HG03460 (cell line): Measurements from ENCODE around the gene GPR6.

ENCODE experiments used
- ATAC-seq: cut with Tn5 transposase; IDR thresholded peaks from one replicate; pipeline ENCODE4 v1.9.1; 2021; ENCODE audit not compliant: unreplicated experiment

Gene GPR6, protein sequence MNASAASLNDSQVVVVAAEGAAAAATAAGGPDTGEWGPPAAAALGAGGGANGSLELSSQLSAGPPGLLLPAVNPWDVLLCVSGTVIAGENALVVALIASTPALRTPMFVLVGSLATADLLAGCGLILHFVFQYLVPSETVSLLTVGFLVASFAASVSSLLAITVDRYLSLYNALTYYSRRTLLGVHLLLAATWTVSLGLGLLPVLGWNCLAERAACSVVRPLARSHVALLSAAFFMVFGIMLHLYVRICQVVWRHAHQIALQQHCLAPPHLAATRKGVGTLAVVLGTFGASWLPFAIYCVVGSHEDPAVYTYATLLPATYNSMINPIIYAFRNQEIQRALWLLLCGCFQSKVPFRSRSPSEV

DNA sequence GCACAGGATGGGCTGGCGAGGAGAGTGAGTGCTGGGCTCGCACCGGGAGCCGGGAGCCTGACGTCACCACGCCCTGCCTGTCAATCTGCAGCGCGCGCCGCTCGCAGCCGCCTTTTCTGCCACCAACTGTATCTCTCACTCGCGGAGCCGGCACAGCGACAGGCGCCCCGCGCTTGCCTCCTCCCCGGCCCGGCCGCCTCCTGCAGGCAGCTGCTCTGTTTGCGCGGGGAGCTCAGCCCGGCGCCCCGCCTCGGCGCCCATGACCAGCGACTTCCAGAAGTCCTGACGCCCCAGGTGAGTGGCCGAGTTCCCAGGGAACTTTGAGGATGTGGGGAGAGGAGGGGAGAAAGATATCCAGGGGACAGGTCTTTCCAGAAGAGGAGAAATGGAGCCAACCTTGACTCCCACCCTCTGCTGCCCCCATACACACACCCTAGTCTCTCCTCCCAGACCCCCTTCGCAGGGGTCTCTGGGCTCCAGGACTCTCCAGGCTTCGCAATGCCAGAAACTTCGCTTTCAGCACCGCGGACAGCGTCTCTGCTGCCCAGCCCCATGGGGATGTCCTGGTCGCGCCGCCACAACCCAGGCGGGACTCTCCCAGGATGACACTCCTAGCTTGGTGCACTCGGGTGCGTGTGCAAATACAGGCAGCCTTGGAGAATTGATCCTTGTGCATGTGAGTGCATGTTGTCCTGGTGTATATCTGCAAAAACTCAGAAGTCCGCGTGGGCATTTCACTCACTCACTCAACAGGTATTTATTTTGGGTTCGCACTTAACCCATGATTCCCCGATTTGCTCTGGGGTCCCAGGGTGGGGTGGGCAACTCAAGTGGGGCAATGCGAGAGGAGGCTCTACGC is at the start of gene GPR6:
TSS of gene GPR6 (plus strand) at position 138 of the 859 bp plus-strand sequence. CDS start 802 bp downstream, outside the sequence.
- ATAC-seq: no peak

GRCh38 chr6:109934293-109934692 is 43.8 kb upstream of the GPR6 start:
- ATAC-seq: no peak

DNA sequence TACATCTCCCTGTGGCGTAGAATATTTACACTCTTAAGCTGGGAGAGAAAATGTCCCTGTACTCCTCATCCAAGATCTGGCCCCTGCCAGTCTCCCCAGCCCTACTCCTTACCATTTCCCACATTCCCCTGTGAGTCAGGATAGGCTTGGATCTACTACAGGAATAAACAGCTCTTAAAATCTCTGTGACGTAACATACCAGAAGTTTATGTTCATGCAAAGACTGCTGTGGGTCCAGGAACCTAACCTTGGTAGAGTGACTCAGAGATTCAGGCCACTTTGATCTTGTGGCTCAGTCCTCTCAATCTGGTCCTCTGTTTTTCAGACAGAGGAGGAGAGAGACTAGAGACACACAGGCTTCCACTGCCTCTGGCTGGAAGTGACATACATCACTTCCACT is 38.5 kb upstream of the GPR6 start:
- no peak for ATAC-seq

DNA sequence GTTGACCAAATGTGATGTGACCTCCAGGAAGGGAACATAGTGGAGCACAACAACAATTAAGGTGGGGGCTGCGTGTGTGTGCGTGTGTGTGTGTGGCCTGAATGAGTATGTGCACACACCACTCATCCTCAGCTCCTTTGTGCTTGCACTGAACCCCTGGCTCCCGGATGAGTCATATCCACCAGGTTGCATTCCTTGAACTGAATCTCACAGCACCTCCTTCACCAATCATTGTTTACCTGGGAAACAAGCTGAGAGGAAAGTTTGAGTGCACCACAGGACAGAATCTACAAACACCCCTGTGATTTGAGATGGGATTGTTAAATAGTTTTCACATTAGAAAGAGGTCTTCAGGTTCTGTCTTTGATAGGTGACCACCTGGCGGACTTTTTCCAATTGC is 33.7 kb upstream of the GPR6 start:
- ATAC-seq: no peak

- no peak for ATAC-seq
Observed at GRCh38 chr6:109945091-109945490, 33.0 kb upstream of the GPR6 start.

DNA sequence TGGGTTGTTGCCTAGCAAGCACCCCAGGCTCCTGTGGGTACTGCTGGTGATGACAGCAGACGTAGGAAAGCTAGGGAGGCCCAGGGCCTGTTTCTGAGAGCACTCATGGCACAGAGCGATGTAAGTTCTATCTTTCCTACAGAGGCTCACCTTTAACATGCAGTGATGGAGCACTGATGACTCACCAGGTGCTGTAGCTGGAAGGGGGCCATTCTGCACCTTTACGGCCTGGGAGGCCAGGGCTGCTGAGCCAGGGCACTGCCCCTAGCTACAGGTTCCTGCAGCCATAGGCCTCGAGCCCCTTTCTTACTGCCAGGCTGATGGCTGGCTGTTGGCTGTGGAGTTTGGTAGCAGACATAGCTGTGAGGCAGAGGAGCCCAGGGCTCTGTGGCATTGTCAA is 31.1 kb upstream of the GPR6 start:
- ATAC-seq: no peak

DNA sequence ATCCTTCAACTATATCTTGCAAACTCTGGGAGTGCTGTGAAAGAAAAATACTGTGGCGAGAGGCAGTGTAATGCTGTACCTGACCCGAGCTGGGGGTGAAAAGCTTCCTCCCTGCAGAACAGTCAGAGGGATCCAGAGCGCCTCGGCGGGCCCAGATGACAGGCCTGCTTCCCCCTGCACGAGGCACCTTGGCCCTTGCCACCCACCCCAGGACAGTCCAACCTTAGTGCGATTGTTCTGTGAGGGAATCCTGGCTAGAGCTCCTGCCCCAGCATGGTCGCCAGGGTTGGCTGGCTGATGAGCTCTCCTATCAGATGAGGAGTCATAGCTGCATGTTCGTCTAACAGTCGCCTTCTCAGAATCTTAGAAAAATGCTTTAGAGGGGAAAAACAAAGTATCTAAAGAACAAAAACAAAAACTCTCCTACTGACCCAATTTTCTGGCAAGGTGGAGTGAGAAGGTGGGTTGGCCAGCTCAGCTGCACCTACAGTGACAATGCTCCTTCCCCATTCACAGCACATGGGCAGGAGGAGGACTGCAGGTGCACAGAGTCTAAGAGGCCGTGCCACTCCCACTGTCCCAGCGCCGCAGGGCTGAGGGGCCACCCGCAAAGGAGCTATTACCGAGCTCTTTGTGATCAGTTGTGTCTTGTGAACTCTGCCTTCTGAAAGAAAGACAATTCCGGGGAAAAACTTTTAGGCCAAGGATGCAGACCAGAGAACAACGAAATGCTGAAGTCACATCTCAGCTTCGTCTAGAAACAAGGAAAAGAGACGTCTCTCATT is 28.6 kb upstream of the GPR6 start:
- ATAC-seq: no peak

- no peak for ATAC-seq
Observed at GRCh38 chr6:109955491-109955890, 22.6 kb upstream of the GPR6 start.

DNA sequence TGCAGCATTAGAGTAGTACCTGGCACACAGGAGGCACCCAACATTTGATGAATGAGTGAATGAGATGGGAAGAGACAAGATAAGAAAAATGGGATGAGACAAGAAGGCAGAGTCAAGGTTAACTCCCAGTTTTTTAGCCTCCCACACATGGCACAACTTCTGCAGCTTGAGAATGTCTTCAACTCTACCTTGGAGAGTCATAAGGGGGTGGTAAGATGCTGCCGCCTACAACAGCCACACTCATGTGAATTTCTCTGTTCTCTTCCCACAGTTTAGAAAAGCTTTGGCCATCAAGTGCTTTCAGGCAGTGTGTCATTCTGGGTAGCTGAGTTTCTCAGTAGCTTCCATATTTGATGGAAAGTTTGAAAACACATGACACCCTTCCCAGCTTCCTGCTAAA is 19.5 kb upstream of the GPR6 start:
- ATAC-seq: no peak

DNA sequence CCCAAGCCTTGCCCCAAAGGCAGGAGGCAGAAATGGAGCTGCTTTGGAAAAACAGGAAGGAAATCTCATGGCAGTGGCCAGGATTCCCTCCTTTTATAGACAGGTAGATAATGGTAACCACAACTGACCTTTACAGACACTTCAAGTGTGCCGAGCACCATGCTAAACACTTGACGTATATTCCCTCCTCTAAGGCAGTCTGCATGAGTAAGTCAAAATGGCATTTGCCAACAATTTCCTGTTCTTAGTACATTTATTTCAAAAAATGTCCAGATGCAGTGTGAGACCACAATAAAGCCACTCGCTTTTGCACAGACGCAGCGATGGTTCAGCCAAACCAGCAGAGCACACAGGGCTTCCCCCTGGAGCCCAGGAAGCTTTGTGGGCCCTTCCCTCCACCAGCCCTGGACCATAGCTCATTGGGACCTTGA is 16.5 kb upstream of the GPR6 start:
- no peak for ATAC-seq

DNA sequence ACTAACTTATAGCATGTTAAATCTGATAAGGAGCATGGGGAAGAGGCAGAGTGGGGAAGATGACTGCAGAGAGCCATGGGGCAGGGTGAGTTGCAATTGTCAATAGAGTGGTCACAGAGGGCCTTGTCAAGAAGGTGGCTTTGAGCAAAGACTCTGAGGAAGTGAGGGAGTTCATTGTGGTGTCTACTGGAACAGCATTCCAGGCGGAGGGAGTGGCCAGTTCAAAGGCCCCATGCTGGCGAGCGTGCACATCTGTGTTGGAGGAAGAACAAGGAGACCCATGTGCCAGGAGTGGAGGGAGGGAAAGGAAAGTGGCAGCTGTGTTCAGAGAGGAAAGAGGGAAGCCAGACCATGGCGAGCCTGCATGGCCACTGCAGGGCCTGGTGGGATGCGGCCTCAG is 15.8 kb upstream of the GPR6 start:
- no peak for ATAC-seq

GRCh38 chr6:109963598-109964170 is 14.4 kb upstream of the GPR6 start:
- ATAC-seq: no peak

- ATAC-seq: no peak
Observed at GRCh38 chr6:109964949-109965348, 13.2 kb upstream of the GPR6 start.

- ATAC-seq: no peak
Observed at GRCh38 chr6:109966299-109966698, 11.8 kb upstream of the GPR6 start.

- ATAC-seq: no peak
Observed at GRCh38 chr6:109977791-109978173, 329 bp upstream of the GPR6 start.

DNA sequence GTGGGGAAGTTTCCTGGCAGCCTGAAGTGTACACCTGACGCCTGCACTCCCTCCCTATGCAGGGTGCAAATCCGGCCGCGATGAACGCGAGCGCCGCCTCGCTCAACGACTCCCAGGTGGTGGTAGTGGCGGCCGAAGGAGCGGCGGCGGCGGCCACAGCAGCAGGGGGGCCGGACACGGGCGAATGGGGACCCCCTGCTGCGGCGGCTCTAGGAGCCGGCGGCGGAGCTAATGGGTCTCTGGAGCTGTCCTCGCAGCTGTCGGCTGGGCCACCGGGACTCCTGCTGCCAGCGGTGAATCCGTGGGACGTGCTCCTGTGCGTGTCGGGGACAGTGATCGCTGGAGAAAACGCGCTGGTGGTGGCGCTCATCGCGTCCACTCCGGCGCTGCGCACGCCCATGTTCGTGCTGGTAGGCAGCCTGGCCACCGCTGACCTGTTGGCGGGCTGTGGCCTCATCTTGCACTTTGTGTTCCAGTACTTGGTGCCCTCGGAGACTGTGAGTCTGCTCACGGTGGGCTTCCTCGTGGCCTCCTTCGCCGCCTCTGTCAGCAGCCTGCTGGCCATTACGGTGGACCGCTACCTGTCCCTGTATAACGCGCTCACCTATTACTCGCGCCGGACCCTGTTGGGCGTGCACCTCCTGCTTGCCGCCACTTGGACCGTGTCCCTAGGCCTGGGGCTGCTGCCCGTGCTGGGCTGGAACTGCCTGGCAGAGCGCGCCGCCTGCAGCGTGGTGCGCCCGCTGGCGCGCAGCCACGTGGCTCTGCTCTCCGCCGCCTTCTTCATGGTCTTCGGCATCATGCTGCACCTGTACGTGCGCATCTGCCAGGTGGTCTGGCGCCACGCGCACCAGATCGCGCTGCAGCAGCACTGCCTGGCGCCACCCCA is 1.2 kb downstream of the GPR6 start:
- ATAC-seq: no peak

DNA sequence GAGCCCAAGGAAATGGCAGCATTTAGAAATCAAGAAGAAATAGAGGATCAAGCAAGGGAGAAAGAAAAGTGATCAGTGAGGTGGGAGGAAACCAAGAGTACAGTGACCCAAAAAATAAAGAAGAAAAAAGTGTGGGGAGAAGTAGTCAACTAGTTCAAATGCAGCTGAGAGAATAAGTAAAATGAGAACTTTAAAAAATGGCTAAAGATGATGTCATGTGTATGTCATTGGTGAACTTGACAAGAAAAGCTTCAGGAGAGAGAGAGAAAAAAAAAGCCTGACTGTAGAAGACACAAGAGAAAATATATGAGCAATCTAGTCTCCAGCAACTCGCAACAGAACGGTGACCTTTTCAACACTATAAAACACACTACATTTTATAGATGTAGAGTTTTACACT is 6.3 kb downstream of the GPR6 start:
- ATAC-seq: no peak

GRCh38 chr6:109987196-109987595 is 9.1 kb downstream of the GPR6 start:
- no peak for ATAC-seq

GRCh38 chr6:109991201-109992101 is 13.3 kb downstream of the GPR6 start:
- ATAC-seq: no peak
